NCI-H82 treated with DMSO at 0.1 percent for 48 hours (cell line): Measurements from ENCODE around the gene TCEA2.
A peak's percentile ranks its signal among the peaks of the same experiment; 100 is the strongest.

Experiments
- DNase-seq: peaks from one replicate; lab custom pipeline; 2025; ENCODE audit not compliant: unreplicated experiment; lab: John Stamatoyannopoulos, UW

Gene TCEA2

DNA sequence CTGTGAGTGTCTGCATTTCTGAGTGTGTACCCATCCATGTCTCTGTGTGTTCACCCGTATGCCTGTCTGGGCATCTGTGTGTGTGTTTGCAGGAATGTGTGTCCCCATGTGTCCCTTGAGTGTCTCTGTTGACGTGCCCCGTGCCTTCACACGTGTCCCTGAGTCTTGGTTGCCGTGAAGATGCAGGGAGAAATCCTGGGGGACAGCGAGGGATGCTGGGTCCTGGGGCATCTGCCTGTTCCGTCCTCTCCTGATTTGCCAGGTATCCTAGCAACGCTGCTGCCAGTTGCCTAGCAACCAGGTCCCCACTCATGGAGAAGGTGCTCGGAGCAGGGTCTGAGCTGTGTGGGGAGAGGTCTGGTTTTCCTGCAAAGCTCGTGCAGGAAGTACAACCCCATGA lies 27.2 kb downstream of the TCEA2 start:
- no peak for DNase-seq

DNA sequence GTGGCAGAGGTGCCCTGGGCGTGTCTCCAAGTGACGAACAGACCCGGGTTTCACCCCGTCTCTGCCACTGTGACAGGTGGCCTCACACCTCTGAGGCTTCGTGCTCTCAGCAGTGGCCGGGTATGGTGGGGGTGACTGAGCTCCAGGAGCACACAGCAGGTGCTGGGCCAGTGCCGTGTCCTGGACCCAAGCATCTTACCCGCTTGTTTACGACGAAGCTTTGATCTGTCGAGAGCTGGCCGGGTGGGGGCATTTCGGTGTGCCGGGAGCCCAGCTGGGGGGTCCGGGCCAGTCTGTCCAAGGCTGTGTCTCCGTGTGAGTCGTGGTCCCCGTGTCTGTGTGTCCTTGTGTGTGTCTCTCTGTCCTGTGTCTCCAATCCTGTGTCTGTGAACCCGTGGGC lies 28.3 kb downstream of the TCEA2 start:
- DNase-seq = no peak

DNA sequence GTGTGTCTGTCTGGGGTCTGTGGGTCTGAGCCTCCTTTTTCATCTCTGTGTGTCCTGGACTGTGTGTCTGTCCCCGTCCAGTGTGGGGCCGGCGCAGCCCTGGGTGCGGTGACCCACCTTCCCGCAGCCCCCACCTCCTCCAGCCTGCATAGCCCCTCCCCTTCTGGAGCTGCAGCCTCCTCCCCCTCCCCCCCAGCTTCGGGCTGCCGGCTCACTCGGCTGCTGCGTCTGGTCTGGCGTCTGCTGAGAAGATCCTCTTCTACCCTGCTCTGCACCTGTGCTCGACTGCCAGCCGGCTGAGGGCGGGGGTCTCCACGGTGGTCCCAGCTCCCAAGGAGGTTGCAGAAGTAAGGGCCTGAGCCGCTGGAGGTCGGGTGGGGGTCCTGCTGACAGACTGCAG lies 28.8 kb downstream of the TCEA2 start:
- DNase-seq = peak; percentile 16

DNA sequence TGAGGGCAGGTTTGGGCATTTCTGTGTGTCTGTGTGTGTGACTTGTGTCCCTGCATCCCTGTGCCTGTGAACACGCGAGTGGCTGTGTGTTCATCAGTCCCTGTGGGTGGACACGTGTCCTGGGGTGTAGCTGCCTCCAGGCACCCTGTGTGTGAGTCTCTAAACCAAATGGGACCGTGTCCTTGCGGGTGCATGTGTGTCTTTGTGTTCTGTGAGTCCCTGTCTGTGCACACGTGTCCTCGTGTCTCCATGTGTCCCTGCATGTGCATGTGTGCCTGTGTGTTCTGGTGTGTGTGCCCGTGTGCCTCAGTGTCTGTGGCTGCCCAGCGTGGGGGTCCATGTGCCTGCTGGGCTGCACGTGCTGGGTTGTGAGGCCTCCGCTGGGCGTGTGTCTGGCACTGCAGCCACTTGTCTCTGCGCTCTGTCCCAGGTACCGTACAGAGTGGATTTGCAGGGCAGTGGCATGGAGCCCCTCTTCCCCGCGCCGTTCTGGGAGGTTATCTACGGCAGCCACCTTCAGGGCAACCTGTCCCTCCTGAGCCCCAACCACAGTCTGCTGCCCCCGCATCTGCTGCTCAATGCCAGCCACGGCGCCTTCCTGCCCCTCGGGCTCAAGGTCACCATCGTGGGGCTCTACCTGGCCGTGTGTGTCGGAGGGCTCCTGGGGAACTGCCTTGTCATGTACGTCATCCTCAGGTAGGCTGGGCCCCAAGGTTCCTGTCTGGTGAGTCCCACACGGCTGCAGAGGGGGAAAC lies 29.4 kb downstream of the TCEA2 start:
- no peak for DNase-seq

DNA sequence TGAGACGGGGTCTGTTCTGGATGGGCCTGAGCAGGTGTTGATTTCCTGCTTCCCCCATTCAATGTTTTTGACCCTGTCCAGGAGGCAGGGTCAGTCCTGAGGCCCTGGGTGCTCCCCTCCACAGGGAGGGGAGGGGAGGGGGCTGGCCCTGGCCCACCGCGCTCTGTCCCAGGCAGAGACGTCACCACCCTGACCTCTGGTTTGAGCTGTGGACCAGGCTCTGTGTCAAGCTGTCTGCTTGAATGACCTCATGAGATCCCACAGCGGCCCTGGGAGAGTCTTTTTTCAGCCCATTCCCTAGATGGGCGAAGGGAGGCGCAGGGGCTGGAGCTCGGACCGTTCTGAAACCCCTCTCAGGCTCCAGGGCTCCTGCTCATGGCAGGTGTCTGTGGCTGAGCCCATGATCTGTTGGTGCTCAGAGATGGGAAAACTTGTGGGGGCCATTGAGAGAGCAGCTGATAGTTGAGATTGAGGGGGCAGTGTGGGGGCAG lies 30.1 kb downstream of the TCEA2 start:
- no peak for DNase-seq

DNA sequence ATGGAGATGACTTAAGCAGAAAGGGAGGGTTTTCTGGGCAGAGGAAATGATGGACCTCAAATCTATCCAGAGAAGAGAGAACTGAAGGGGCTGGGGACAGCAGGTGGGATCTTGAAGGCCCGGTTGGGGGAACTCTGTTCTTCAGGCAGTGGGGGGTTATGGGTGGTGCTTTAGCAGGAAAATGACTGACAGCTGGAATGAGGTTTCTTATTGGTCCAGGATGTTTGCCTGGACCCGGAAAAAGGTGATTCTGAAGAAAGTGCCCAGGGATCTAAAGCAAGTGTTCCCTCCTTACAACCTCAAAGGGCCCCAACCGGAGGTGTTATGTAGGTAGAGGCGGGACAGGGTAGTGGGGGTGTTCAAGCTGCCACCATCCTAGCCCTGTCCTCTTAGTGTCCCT lies 32.5 kb downstream of the TCEA2 start:
- DNase-seq = no peak

DNA sequence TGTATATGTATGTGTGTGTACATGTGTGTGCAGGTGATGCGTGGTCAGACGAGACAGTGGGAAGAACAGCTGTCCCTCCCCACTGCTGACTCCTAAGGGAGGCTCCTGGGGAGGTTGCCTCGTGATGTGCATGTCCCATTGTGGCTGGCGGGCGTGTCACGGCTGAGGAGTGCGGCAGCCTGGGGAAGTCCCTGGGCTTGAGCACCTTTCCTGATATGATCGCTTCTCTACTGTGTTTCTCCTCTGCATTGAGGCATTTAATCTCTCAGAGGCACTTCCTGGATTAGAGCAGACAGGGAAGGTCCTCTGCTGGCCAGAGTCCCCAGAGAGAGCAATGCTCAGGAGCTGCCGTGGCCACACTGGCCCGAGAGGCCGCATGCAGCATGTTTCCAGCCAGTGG lies 32.9 kb downstream of the TCEA2 start:
- DNase-seq = no peak

DNA sequence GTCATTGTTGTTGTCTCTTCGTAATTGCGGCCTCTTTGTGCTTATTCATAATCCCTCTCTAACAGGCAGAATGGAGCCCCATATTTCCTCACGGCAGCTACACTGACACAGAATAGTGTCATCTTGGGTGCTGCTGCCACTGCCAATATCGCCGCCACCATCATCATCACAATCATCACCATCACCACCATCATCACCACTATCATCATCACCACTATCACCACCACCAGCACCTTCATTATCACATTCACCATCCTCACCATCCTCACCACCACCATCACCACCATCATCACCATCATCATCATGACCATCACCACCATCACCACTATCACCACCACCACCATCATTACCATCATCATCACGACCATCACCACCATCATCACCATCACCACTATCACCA lies 33.5 kb downstream of the TCEA2 start:
- no peak for DNase-seq

DNA sequence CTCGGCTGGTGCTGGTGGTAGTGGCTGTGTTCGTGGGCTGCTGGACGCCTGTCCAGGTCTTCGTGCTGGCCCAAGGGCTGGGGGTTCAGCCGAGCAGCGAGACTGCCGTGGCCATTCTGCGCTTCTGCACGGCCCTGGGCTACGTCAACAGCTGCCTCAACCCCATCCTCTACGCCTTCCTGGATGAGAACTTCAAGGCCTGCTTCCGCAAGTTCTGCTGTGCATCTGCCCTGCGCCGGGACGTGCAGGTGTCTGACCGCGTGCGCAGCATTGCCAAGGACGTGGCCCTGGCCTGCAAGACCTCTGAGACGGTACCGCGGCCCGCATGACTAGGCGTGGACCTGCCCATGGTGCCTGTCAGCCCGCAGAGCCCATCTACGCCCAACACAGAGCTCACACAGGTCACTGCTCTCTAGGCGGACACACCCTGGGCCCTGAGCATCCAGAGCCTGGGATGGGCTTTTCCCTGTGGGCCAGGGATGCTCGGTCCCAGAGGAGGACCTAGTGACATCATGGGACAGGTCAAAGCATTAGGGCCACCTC lies 35.5 kb downstream of the TCEA2 start:
- DNase-seq = no peak

DNA sequence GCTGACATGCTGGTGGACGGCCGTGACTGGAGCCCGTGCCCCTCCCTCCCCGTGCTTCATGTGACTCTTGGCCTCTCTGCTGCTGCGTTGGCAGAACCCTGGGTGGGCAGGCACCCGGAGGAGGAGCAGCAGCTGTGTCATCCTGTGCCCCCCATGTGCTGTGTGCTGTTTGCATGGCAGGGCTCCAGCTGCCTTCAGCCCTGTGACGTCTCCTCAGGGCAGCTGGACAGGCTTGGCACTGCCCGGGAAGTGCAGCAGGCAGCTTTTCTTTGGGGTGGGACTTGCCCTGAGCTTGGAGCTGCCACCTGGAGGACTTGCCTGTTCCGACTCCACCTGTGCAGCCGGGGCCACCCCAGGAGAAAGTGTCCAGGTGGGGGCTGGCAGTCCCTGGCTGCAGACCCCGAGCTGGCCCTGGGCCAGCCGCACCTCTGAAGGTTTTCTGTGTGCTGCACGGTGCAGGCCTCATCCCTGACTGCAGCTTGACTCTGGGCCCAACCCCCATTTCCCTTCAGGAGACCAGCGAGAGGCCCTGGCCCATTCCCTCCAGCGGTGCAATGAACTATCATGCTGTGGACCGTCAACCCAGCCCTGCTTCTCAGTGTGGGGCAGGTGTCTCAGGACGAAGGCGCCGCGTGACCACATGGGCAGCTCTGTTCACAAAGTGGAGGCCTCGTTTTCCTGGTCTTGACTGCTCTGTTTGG lies 36.2 kb downstream of the TCEA2 start:
- DNase-seq = no peak

DNA sequence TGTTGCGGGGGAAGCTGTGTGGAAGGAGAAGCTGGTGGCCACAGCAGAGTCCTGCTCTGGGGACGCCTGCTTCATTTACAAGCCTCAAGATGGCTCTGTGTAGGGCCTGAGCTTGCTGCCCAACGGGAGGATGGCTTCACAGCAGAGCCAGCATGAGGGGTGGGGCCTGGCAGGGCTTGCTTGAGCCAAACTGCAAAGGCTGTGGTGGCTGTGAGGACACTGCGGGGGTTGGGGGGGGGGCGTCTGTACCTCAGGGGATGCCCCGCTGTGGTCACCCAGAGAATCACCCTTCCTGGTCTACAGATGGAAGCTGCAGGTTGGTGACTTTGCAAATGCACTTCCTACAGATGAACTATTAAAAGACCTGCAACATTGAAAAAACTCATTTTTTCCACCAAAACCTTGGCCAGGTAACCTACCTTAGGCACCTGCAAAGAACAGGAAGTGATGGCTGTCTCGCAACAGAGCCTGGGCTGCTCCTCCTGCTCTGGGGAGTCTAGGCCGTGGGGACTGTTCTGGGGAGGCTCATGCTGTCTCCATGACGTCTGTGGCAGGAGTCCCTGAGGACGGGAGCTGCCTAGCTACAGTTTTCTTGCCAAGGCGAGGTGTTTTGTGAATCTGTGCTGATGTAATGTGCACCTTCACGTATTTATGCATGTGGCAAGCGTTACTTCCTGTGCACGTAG lies 37.0 kb downstream of the TCEA2 start:
- no peak for DNase-seq

DNA sequence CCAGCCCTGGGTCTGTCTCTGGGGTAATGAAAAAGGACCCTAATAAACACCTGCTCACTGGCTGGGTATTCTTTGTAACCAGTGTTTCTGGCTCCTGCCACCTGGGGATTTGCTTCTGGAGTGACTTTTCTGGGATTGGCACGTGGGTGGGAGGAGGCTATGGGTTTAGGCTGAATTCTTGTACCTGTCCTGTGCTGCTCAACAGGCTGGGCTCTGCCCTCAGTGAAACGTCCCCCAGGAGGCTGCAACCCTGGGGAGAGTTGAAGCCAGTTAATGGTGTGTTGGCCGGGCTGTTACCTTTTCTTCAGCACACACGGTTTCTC lies 37.5 kb downstream of the TCEA2 start:
- no peak for DNase-seq

DNA sequence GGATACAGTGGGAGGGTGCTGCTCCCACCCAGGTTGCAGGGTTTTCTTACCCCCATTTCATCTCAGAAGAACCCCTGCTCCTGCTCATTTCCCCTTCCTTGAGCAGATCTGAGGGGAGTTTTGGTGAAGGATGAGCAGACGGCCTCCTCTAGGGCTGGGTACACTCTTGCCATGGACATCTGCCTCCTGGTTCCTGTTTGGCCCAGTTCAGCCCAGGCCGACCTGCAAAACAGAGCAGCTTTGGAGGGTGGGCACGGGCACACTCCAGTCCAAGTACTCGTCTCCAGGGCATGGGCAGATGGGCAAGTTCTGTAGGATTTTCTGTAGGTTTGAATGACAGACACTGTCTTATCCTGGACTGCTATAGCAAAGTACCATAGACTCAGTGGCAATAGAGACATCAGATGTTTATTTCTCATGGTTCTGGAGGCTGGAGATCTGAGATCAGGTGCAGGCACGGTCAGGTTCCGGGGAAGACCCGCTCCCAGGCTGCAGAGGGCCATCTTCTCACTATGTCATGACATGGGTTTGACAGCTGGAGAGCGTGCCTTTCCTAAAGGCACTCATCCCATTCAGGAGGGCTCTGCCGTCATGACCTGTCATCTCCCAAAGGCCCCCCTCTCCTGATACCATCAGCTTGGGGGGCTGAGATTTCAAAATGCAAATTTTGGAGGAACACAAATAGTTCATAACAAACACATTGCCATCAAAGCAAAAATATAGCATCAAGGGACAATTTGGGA lies 38.1 kb downstream of the TCEA2 start:
- DNase-seq = no peak

DNA sequence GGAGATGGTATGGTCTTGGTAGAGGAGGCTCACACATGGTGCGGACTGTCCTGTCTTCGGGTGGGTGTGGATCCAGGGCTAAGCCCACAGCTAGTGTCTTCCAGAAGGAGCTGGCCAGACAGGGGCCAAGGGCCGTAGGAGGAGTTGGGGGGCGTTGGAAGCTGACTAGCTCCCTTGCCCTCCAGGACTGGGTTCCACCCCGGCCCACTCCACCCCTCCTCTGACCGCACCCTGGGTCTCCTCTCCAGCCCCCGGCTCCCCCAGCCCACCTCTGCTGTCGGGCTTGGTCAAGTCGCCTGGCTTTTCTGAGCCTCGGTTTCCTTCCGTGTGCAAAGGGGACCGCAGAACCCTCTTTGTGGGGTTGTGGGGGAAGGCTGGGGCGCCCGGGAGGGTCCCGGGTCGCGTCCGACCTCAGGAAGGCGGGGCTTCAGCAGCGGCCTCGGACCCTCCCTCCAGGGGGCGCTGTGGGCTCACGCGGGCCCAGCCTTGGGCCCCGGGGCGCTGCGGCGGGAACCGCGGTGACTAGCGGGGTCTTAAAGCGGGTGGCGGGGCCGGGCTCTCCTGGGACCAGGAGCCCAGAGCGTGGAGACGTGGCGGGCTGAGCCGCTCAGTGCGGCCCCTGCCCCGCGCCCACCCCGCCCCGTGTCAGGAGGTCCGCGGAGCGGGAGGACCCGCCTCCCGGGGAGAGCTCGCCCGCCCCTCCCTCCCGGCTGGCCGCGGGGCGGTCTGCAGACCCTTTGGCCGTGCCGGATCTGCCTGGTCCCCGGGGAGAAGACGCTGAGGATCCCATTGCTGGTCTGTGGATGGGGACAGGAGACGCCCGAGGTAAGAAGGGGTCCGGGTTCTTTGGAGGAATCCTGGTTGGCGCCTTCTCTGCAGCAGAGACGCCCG lies 39.0 kb downstream of the TCEA2 start:
- DNase-seq = peak; percentile 30

DNA sequence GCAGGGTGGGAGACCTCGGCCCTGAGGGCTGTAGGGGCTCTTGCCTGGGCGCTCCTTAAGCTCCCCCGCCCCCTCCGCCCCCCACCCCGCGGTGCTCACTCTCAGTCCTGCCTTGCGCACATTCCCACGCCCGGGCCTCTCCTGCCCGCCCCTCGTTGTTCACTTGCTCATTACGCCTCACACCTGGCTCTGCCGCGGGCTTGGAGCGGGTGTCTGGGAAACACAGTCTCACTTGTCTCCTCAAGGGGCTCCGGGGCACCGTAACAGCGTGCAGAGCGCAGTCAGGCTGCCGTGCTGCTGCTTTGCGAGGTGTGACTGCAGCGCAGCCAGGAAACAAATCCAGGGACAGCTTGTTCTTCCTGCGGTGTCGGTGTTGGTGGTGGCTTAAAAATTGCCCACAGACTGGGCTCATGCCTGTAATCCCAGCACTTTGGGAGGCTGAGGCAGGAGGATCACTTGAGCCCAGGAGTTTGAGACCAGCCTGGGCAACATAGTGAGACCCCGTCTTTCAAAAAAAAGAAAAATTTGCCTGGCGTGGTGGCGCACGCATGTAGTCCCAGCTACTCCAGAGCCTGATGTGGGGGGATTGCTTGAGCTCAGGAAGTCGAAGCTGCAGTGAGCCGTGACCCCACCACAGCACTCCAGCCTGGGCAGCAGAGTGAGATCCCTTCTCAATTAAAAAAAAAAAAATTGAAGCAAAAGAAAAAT lies 39.8 kb downstream of the TCEA2 start:
- no peak for DNase-seq

DNA sequence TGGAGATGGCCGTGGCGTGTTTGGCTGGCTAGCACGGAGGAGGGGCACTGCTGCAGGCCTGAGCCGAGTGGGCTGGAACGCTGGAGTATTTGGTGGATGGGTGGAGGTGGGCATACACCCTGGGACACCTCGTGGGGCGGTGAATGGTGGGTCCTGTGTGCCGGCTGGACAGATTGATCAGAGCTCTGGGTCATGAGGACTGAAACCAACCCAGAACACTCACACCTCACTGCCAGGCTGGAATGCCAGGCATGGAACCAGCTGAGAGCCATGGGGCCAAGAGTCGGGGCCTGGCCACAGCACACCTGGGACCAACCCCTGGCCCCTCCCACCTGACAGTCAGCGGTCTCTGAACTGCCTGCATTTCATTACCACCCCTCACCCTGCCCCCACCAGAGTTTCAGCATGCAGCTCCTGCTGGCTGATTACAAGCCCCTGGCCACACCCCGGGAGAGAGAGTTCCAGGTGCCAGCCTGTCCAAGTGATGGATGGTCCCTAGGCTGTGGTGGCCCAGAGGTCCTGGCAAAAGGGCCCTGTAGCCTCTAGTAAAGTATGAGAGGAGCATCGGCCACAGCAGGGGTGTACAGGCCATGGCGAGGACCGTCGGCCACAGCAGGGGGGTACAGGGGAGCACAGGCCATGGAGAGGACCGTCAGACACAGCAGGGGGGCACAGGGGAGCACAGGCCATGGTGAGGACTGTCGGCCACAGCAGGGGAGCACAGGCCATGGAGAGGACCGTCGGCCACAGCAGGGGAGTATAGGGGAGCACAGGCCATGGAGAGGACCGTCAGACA lies 41.1 kb downstream of the TCEA2 start:
- DNase-seq = no peak

DNA sequence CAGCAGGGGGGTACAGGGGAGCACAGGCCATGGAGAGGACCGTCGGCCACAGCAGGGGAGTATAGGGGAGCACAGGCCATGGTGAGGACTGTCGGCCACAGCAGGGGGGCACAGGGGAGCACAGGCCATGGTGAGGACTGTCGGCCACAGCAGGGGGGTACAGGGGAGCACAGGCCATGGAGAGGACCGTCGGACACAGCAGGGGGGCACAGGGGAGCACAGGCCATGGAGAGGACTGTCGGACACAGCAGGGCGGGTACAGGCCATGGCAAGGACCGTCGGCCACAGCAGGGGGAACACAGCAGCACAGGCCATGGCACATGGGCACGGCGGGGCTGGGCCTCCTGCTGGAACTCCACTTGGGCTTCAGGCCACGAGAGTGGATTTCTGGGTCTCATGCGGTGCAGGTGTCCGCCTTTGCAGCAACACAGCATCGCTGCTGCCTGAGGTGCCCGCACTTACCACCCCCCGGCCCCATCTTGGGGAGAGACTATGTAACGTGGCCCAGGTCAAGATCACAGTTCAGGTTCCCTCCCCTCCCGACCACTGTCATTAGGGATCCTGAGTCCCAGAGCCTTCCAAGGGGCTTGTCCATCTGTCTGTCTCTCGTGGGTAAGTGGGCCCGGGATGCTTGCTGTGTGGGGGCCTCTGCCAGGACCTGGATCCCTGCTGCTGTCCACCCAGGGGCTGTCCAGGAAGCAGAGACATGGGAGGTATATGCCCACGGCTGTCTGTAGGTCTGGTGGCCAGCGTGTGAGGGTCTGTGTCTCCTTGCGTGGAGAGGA lies 41.9 kb downstream of the TCEA2 start:
- no peak for DNase-seq

DNA sequence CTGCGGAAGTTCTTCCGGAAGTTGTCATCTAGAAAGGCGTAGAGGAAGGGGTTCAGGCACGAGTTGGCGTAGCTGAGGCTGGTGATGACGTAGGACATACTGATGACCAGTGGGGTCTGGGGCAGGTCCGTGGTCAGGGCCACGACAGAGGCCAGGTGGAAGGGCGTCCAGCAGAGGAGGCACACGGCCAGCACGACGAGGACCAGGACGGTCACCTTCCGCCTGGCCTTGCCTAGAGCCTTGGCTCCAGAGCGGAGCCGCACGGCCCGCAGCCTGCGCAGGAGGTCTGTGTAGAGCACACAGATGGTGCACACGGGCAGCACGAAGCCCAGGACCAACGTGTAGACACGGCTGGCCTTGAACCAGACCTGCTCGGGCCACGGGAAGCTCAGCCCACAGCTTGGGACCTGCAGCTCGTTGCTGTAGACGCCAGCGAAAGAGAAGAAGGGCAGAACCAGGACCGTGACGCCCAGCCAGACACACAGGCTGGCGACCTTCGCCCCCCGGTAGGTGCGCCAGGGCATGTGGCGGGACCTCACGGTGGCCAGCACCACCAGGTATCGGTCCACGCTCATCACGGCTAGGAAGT lies 42.9 kb downstream of the TCEA2 start:
- DNase-seq = no peak
